Measurements from ENCODE around the gene NET1. TPM values are rescaled to one million over a fixed set of nuclear protein-coding genes. Genes with fewer than 3 reads are reported as not detected.

The NET1 gene
- total and polyA plus RNA-seq, 2 donors = 54.0 to 108 TPM

DNA sequence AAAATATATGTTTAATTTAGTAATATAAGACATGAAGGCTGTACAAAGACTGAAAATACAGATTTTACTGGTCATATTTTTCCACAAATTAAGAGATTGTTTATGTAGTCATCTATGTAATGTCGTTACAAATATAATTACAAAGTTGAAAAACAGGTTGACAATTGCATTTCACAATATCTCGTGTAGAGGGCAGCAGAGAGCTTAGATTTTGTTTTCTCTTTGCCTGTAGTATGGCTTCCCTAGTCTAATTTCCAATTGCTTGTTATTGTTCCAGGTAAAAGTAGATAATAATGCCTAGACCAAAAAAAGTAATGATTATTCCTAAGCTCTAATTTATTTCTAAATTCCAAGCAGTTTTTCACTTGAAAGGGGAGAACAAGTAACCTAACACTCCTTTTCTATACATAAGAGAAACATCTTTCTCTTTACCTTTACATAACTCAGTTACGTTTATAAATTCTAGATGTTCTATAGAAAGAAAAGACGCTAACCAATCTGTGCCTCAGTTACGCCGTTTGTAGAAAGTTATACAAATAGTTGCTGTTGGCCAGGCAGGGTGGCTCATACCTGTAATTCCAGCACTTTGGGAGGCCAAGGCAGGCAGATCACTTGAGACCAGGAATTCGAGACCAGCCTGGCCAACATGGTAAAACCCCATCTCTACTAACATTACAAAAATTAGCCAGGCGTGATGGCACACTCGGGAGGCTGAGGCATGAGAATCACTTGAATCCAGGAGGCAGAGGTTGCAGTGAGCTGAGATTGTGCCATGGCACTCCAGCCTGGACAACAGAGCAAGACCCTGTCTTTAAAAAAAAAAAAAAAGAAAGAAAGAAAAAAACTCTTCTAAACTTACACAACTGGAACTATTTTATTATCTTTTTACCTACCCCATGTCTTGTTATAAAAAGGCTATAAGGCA, 30.0 kb downstream of the NET1 start:
- WGBS = 66% methylated on average over 9 of the region's 9 CpGs
- Histone ChIP-seq H3K4me3 (ENCODE audit: low read depth, low read length) (no peak overlapping the region), H3K27ac (ENCODE audit: low read depth) (no peak overlapping the region), H3K4me1 (ENCODE audit: insufficient read depth) (no peaks in the 10 kb centered on the region), H3K36me3 (ENCODE audit: insufficient read depth) (no peaks in the 10 kb centered on the region)
- DNase-seq (ENCODE audit: extremely low spot score) = no peak

- Histone ChIP-seq H3K4me1 (ENCODE audit: insufficient read depth) (no peaks in the 10 kb centered on the region), H3K36me3 (ENCODE audit: insufficient read depth) (no peaks in the 10 kb centered on the region), H3K27ac (ENCODE audit: low read depth) (no peak overlapping the region), H3K4me3 (ENCODE audit: low read depth, low read length) (no peak overlapping the region)
- DNase-seq (ENCODE audit: extremely low spot score) = no peak
- WGBS = 82% methylated on average over 1 of the region's 1 CpG
Measured at GRCh38 chr10:5442990-5443370, 30.6 kb downstream of the NET1 start.

DNA sequence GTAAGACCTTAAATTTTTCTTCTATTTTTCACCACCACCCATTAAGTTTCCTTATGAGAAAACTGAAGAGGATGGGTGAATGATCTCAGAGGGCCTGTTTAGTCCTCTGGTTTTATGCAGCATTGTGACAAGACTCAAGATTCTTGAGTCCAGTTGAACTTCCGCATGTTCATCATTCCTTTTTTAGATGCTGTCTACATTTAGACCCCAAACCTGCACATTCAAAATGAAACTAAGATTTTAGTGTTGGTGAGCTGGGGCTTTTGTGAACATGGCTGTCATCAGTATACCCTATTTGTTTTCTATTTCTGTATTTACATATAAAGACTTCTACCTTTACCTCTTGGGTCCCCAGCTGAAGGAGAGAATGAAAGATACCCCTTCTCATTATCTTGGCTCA, 31.1 kb downstream of the NET1 start:
- WGBS = 84% methylated on average over 1 of the region's 1 CpG
- H3K36me3 ChIP-seq (ENCODE audit: insufficient read depth) = no peaks in the 10 kb centered on the region
- no peak for DNase-seq (ENCODE audit: extremely low spot score)
- no peak overlapping the region for H3K4me3 ChIP-seq (ENCODE audit: low read depth, low read length)
- H3K4me1 ChIP-seq (ENCODE audit: insufficient read depth) = no peaks in the 10 kb centered on the region
- no peak overlapping the region for H3K27ac ChIP-seq (ENCODE audit: low read depth)

- no peak for DNase-seq (ENCODE audit: extremely low spot score)
- WGBS = 75% methylated on average over 5 of the region's 5 CpGs
- H3K4me1 ChIP-seq (ENCODE audit: insufficient read depth) = no peaks in the 10 kb centered on the region
- no peak overlapping the region for H3K27ac ChIP-seq (ENCODE audit: low read depth)
- no peak overlapping the region for H3K4me3 ChIP-seq (ENCODE audit: low read depth, low read length)
- no peaks in the 10 kb centered on the region for H3K36me3 ChIP-seq (ENCODE audit: insufficient read depth)
Measured at GRCh38 chr10:5445006-5445405, 32.6 kb downstream of the NET1 start.

GRCh38 chr10:5446390-5446926, 34.1 kb downstream of the NET1 start:
- Histone ChIP-seq H3K27ac (ENCODE audit: low read depth) (peak overlapping the region; percentile 54), H3K4me1 (ENCODE audit: insufficient read depth) (no peaks in the 10 kb centered on the region)
- WGBS = 2% methylated on average over 23 of the region's 23 CpGs

GRCh38 chr10:5447056-5447455, 34.7 kb downstream of the NET1 start:
- Histone ChIP-seq H3K4me1 (ENCODE audit: insufficient read depth) (no peaks in the 10 kb centered on the region), H3K27ac (ENCODE audit: low read depth) (no peak overlapping the region)

More at GRCh38 chr10:5446390-5446926, 34.1 kb downstream of the NET1 start:
- Histone ChIP-seq H3K4me3 (ENCODE audit: low read depth, low read length) (peak overlapping the region; percentile 36), H3K36me3 (ENCODE audit: insufficient read depth) (no peaks in the 10 kb centered on the region)
- DNase-seq (ENCODE audit: extremely low spot score) = peak; percentile 80

DNA sequence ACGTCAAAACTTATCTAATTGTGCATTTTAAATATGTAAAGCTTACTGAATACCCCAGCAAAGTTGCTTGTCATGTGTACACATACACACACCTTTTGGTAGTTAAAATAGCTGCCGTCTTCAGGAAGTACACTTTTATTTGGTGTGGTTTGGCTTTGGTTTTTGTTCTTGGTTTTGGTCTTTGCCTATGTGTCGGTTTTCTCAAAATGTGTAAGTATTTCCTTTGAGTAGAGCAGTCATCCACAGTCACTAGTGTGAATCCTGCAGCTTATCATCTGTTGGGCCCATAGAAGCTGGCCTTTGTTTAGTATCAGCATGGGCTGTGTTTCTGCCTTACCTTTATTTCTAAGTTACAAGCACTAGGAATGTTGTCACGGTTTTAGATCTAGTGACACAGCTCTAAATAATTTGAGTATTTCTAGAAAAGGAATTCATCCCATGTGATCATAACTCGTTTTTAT, 35.3 kb downstream of the NET1 start:
- Histone ChIP-seq H3K36me3 (ENCODE audit: insufficient read depth) (no peaks in the 10 kb centered on the region), H3K4me1 (ENCODE audit: insufficient read depth) (no peaks in the 10 kb centered on the region), H3K27ac (ENCODE audit: low read depth) (peak overlapping the region; percentile 23), H3K4me3 (ENCODE audit: low read depth, low read length) (peak overlapping the region; percentile 36)
- 13% methylated on average over 5 of the region's 5 CpGs for WGBS
- DNase-seq (ENCODE audit: extremely low spot score) = no peak

More at GRCh38 chr10:5447056-5447455, 34.7 kb downstream of the NET1 start:
- Histone ChIP-seq H3K36me3 (ENCODE audit: insufficient read depth) (no peaks in the 10 kb centered on the region), H3K4me3 (ENCODE audit: low read depth, low read length) (peak overlapping the region; percentile 36)
- DNase-seq (ENCODE audit: extremely low spot score) = no peak
- 13% methylated on average over 3 of the region's 3 CpGs for WGBS

GRCh38 chr10:5448333-5449001, 36.1 kb downstream of the NET1 start:
- DNase-seq (ENCODE audit: extremely low spot score) = no peak

DNA sequence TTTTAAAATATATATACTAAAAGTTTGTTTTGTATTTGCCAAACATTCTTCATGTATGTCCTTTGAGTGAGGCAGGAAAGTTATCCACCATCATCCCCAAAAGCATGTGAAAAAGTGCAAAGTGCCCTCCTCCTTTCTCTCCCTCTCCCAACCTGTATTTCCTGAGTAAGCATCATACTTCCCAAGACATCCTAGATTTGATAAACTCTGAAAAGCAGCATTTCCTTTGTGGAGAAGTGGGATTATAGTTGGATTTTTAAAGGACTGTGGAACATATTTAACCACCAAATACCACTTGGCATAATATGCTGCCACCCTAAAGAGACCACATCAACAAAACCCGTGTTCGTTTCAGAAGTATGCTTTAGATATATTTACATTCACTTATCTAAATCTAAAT, 36.9 kb downstream of the NET1 start:
- Histone ChIP-seq H3K4me1 (ENCODE audit: insufficient read depth) (no peaks in the 10 kb centered on the region), H3K27ac (ENCODE audit: low read depth) (peak overlapping the region; percentile 59), H3K4me3 (ENCODE audit: low read depth, low read length) (no peak overlapping the region), H3K36me3 (ENCODE audit: insufficient read depth) (peaks cover 2% of the 10 kb centered on the region)
- 25% methylated on average over 2 of the region's 2 CpGs for WGBS
- DNase-seq (ENCODE audit: extremely low spot score) = no peak

More at GRCh38 chr10:5448333-5449001, 36.1 kb downstream of the NET1 start:
- H3K4me3 ChIP-seq (ENCODE audit: low read depth, low read length) = peak overlapping the region; percentile 25
- H3K4me1 ChIP-seq (ENCODE audit: insufficient read depth) = no peaks in the 10 kb centered on the region
- H3K36me3 ChIP-seq (ENCODE audit: insufficient read depth) = peaks cover 2% of the 10 kb centered on the region
- H3K27ac ChIP-seq (ENCODE audit: low read depth) = no peak overlapping the region
- 34% methylated on average over 4 of the region's 4 CpGs for WGBS

GRCh38 chr10:5449823-5450222, 37.5 kb downstream of the NET1 start:
- no peak for DNase-seq (ENCODE audit: extremely low spot score)
- H3K4me3 ChIP-seq (ENCODE audit: low read depth, low read length) = peak overlapping the region; percentile 5
- H3K4me1 ChIP-seq (ENCODE audit: insufficient read depth) = no peaks in the 10 kb centered on the region
- no peak overlapping the region for H3K27ac ChIP-seq (ENCODE audit: low read depth)
- peaks cover 2% of the 10 kb centered on the region for H3K36me3 ChIP-seq (ENCODE audit: insufficient read depth)
- WGBS = 12% methylated on average over 8 of the region's 8 CpGs

DNA sequence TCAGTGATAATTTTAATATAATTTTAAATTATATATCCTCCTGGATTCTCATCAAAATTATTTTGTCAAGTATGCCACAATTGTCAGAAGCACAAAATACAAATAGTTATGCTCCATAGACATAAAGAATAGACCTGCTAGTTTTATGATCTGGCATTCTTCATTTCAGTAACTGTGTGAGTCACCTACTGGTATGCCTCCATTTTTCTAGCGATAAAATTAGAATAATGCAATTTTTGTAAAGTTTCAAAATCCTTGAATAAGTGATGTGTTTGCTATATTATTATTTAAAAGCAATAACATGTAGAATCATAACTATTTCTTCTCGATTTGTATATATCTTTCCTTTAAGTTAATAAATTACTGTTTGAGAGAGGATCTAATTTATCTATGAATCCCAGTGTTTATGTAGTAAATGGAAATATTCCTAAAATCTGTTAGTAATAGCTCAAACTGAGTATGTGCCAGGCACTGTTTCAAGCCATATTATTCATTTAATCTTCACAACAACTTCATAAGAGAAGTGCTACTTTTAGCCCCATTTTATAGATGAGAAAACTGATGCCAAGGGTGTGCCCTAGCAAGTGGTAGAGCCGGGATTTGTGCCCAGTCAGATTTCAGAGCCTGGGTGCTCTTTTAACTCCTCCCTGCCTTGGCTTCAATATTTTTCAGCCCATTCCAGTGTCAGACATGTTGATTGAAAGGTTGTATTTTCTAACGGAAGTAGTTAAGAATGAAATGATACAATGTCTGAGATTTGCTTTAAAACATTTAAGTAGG, 38.4 kb downstream of the NET1 start:
- DNase-seq (ENCODE audit: extremely low spot score) = no peak
- no peaks in the 10 kb centered on the region for H3K4me1 ChIP-seq (ENCODE audit: insufficient read depth)
- 56% methylated on average over 4 of the region's 4 CpGs for WGBS
- H3K4me3 ChIP-seq (ENCODE audit: low read depth, low read length) = no peak overlapping the region
- H3K27ac ChIP-seq (ENCODE audit: low read depth) = no peak overlapping the region
- peaks cover 2% of the 10 kb centered on the region for H3K36me3 ChIP-seq (ENCODE audit: insufficient read depth)

DNA sequence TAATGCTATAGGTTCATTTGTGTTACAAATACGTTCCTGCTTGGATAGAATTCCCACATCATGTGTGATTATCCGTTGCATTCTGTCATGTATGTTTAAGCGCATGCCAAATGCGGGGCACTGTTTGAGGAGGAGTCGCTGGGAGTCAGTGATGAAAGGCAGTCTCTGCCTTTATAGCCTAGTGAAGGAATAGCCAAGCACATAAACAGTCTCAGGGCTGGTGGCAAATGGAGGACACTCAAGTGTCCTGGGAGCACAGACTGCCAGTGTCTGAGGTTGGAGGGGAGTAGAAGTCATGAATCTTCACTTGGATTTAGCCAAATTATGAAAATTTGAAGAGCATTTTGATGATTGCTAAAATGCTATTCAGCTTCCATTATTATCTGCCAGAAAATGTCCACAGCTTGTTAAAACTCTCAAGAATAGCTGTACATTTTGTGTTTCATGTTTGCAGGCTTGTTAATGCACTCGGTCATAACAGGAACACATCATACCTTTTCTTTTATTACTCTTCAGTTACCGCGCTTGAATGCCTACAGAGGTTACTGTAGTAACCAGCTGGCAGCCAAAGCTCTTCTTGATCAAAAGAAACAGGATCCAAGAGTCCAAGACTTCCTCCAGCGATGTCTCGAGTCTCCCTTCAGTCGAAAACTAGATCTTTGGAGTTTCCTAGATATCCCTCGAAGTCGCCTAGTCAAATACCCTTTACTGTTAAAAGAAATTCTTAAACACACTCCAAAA, 41.6 kb downstream of the NET1 start:
- no peak for DNase-seq (ENCODE audit: extremely low spot score)
- peaks cover 2% of the 10 kb centered on the region for H3K36me3 ChIP-seq (ENCODE audit: insufficient read depth)
- no peak overlapping the region for H3K4me3 ChIP-seq (ENCODE audit: low read depth, low read length)
- no peaks in the 10 kb centered on the region for H3K4me1 ChIP-seq (ENCODE audit: insufficient read depth)
- H3K27ac ChIP-seq (ENCODE audit: low read depth) = no peak overlapping the region
- 88% methylated on average over 13 of the region's 13 CpGs for WGBS
